Stimulated activated naive CD4-positive, alpha-beta T cell treated with Interleukin-2 at 50 U/mL for 16 hours (primary cell): ENCODE measurements around the gene TTC28.
"Not testable (repeated sequence)": the region's sequence is repeated elsewhere in the genome, so short reads cannot be mapped to it uniquely, and the experiment has no call there.

ENCODE experiments used
- DNase-seq: peaks from one replicate; lab custom pipeline; 2025; lab: John Stamatoyannopoulos, UW

The TTC28 gene

GRCh38 chr22:28102151-28102812, 577.4 kb downstream of the TTC28 start:
- no peak for DNase-seq

- no peak for DNase-seq
Measured at GRCh38 chr22:28097627-28098026, 582.0 kb downstream of the TTC28 start.

- no peak for DNase-seq
Measured at GRCh38 chr22:28096161-28096560, 583.5 kb downstream of the TTC28 start.

GRCh38 chr22:28095316-28096095, 584.1 kb downstream of the TTC28 start:
- DNase-seq, result no peak

- DNase-seq, result no peak
Measured at GRCh38 chr22:28094771-28095170, 584.9 kb downstream of the TTC28 start.

- DNase-seq, result no peak
Measured at GRCh38 chr22:28093711-28094110, 585.9 kb downstream of the TTC28 start.

- no peak for DNase-seq
Measured at GRCh38 chr22:28091486-28091885, 588.2 kb downstream of the TTC28 start.

- not testable (repeated sequence) for DNase-seq
Measured at GRCh38 chr22:28089541-28089940, 590.1 kb downstream of the TTC28 start.

- DNase-seq, result no peak
Measured at GRCh38 chr22:28077166-28077565, 602.5 kb downstream of the TTC28 start.

- no peak for DNase-seq
Measured at GRCh38 chr22:28075358-28075981, 604.2 kb downstream of the TTC28 start.

GRCh38 chr22:28074526-28074925, 605.1 kb downstream of the TTC28 start:
- DNase-seq, result no peak

GRCh38 chr22:28072066-28072465, 607.6 kb downstream of the TTC28 start:
- no peak for DNase-seq

- no peak for DNase-seq
Measured at GRCh38 chr22:28068826-28069225, 610.8 kb downstream of the TTC28 start.

GRCh38 chr22:28064920-28065319, 614.7 kb downstream of the TTC28 start:
- DNase-seq, result no peak

- no peak for DNase-seq
Measured at GRCh38 chr22:28063656-28064055, 616.0 kb downstream of the TTC28 start.

GRCh38 chr22:28060594-28060993, 619.0 kb downstream of the TTC28 start:
- not testable (repeated sequence) for DNase-seq

- no peak for DNase-seq
Measured at GRCh38 chr22:28058036-28058435, 621.6 kb downstream of the TTC28 start.

- no peak for DNase-seq
Measured at GRCh38 chr22:28054819-28055208, 624.8 kb downstream of the TTC28 start.

- DNase-seq, result no peak
Measured at GRCh38 chr22:28053896-28054818, 625.5 kb downstream of the TTC28 start.

- DNase-seq, result no peak
Measured at GRCh38 chr22:28052825-28053269, 626.8 kb downstream of the TTC28 start.

GRCh38 chr22:28051787-28052356, 627.8 kb downstream of the TTC28 start:
- no peak for DNase-seq
